HCT116 (cell line): Measurements from ENCODE around the gene PRLR. TPM values are rescaled to one million over a fixed set of nuclear protein-coding genes. Genes with fewer than 3 reads are reported as not detected.

Experiments used
- ATAC-seq: fragments of 200-7000 bp; cut with Tn5 transposase; 2 replicates; pipeline ENCODE4 v1.9.1; 2020; ENCODE audit warnings: mild to moderate bottlenecking, moderate library complexity
- BruUV-seq: library from RNA; stranded (reverse); fragments of 400-500 nt; replicated peaks from 2 replicates; lab custom pipeline; 2021; lab: Mats Ljungman, UMichigan
- CTCF ChIA-PET: fragments of 300-600 bp; sonication (Branson Sonifier 250); formaldehyde crosslinking; loops from one replicate; lab custom pipeline; 2021; ENCODE audit warnings: antibody characterized with exemption; lab: Charles Lee
- POLR2A ChIA-PET: fragments of 300-600, 350-600 bp; sonication (Branson Sonifier 250); formaldehyde crosslinking; loops from one replicate; lab custom pipeline; 2021; ENCODE audit warnings: antibody characterized with exemption; lab: Charles Lee
- RAD21 ChIA-PET, 2 experiments: fragments of 300-600 bp; sonication (Branson Sonifier 250); formaldehyde crosslinking; loops; one replicate each; lab custom pipeline; 2023; ENCODE audit warnings: low total read pairs in 2 of 2; ENCODE audit not compliant: uncharacterized antibody in 2 of 2, unreplicated experiment in 2 of 2, low non-redundant PET in 1 of 2; lab: Charles Lee
- DNase-seq: peaks from one replicate; pipeline ENCODE4 v3.0.0-alpha.2; 2010; ENCODE audit warnings: low read depth, low spot score
- H2AFZ ChIP-seq: fragments of 200-600 bp; shearing (Covaris generic), sonication (generic); 2 replicates; pipeline ENCODE4 v1.6.1; 2017; ENCODE audit warnings: low read depth, mixed run types, mixed read lengths, antibody characterized with exemption, low read length; ENCODE audit not compliant: poor library complexity, severe bottlenecking
- H3K27ac ChIP-seq: 2 replicates; pipeline ENCODE4 v1.5.1; 2012; ENCODE audit warnings: low read depth, low read length
- H3K27me3 ChIP-seq: fragments of 200-600 bp; sonication (generic); 2 replicates; pipeline ENCODE4 v1.6.1; 2016; ENCODE audit warnings: mixed run types, low read length, mixed read lengths; ENCODE audit not compliant: insufficient read depth
- H3K36me3 ChIP-seq, 2 experiments: fragments of 200-500 bp in 1 of 2; fragments of 200-600 bp in 1 of 2; sonication (Bioruptor generic) in 1 of 2; sonication (generic) in 1 of 2; 2 replicates each; pipeline versions ENCODE4 v1.5.1 to v1.6.1; 2014 to 2016; ENCODE audit warnings: low read length in 2 of 2, inconsistent platforms in 1 of 2, mixed read lengths in 1 of 2, mixed run types in 1 of 2; ENCODE audit not compliant: insufficient read depth in 2 of 2, control insufficient read depth in 1 of 2
- H3K4me1 ChIP-seq, 2 experiments: fragments of 200-600 bp in 1 of 2; sonication (generic) in 1 of 2; 2 replicates each; pipeline versions ENCODE4 v1.5.1 to v1.6.1; 2012 to 2017; ENCODE audit warnings: low read length in 2 of 2, inconsistent platforms in 1 of 2, mild to moderate bottlenecking in 1 of 2, mixed read lengths in 1 of 2, mixed run types in 1 of 2, moderate library complexity in 1 of 2; ENCODE audit not compliant: insufficient read depth in 2 of 2, control insufficient read depth in 1 of 2
- H3K4me2 ChIP-seq: fragments of 200-600 bp; sonication (generic); 2 replicates; pipeline ENCODE4 v1.6.1; 2017; ENCODE audit warnings: mixed run types, low read length, mixed read lengths
- H3K4me3 ChIP-seq, 2 experiments: fragments of 200-600 bp in 1 of 2; sonication (generic) in 1 of 2; replicated peaks in 1 of 2; 2 replicates each; pipeline ENCODE4 v1.5.1; 2011 to 2016; ENCODE audit warnings: low read length in 2 of 2, control low read depth in 1 of 2, low read depth in 1 of 2, mild to moderate bottlenecking in 1 of 2, mixed read lengths in 1 of 2, mixed run types in 1 of 2
- H3K79me2 ChIP-seq: fragments of 200-600 bp; sonication (generic); 2 replicates; pipeline ENCODE4 v1.6.1; 2017; ENCODE audit warnings: mild to moderate bottlenecking, mixed run types, low read length, moderate library complexity, mixed read lengths; ENCODE audit not compliant: insufficient read depth
- H3K9ac ChIP-seq: fragments of 200-600 bp; sonication (generic); 2 replicates; pipeline ENCODE4 v1.6.1; 2016; ENCODE audit warnings: low read length, mixed read lengths
- H3K9me2 ChIP-seq: fragments of 200-600 bp; sonication (generic), shearing (Covaris generic); 2 replicates; pipeline ENCODE4 v1.6.1; 2017; ENCODE audit warnings: mixed run types, mild to moderate bottlenecking, moderate library complexity; ENCODE audit not compliant: insufficient read depth
- H3K9me3 ChIP-seq, 2 experiments: fragments of 200-500 bp in 1 of 2; fragments of 200-600 bp in 1 of 2; sonication (Bioruptor generic) in 1 of 2; sonication (generic) in 1 of 2; 2 replicates each; pipeline ENCODE4 v1.6.1; 2014 to 2017; ENCODE audit warnings: low read length in 2 of 2, mixed read lengths in 2 of 2, inconsistent platforms in 1 of 2, low read depth in 1 of 2, mild to moderate bottlenecking in 1 of 2, mixed run types in 1 of 2, moderate library complexity in 1 of 2; ENCODE audit not compliant: control insufficient read depth in 1 of 2, insufficient read depth in 1 of 2
- H4K20me1 ChIP-seq: fragments of 200-600 bp; sonication (generic), shearing (Covaris generic); 2 replicates; pipeline ENCODE4 v1.6.1; 2017; ENCODE audit warnings: mixed run types, mild to moderate bottlenecking, moderate library complexity; ENCODE audit not compliant: insufficient read depth
- CBX3 ChIP-seq: IDR thresholded peaks from 2 replicates; pipeline ENCODE4 v1.6.1; 2012; ENCODE audit warnings: low read depth
- CEBPB ChIP-seq: IDR thresholded peaks from 2 replicates; pipeline ENCODE4 v1.6.1; 2012; ENCODE audit warnings: low read depth
- EGR1 ChIP-seq: IDR thresholded peaks from 2 replicates; pipeline ENCODE4 v1.6.1; 2012; ENCODE audit warnings: low read depth
- ELF1 ChIP-seq: IDR thresholded peaks from 2 replicates; pipeline ENCODE4 v1.6.1; 2012; ENCODE audit warnings: low read depth, borderline replicate concordance
- EZH2 ChIP-seq: fragments of 200-600 bp; sonication (generic); IDR thresholded peaks from 2 replicates; pipeline ENCODE4 v1.6.1; 2017; ENCODE audit warnings: antibody characterized with exemption, mixed run types
- FOSL1 ChIP-seq: IDR thresholded peaks from 2 replicates; pipeline ENCODE4 v1.6.1; 2012; ENCODE audit warnings: low read depth
- JUND ChIP-seq: IDR thresholded peaks from 2 replicates; pipeline ENCODE4 v1.6.1; 2012
- SIN3A ChIP-seq: IDR thresholded peaks from 2 replicates; pipeline ENCODE4 v1.6.1; 2012; ENCODE audit warnings: low read depth
- SP1 ChIP-seq: IDR thresholded peaks from 2 replicates; pipeline ENCODE4 v1.6.1; 2012; ENCODE audit warnings: low read depth
- TCF7L2 ChIP-seq: IDR thresholded peaks from 2 replicates; pipeline ENCODE4 v1.7.0; 2011; ENCODE audit warnings: borderline replicate concordance, inconsistent platforms; ENCODE audit not compliant: insufficient read depth, insufficient read length; ENCODE audit errors: extremely low read depth
- YY1 ChIP-seq: IDR thresholded peaks from 2 replicates; pipeline ENCODE4 v1.6.1; 2011; ENCODE audit warnings: low read length, low read depth, moderate library complexity, mild to moderate bottlenecking; ENCODE audit not compliant: insufficient replicate concordance; ENCODE audit errors: extremely low read depth
- ZNF274 ChIP-seq: fragments of 200-500 bp; sonication (Bioruptor generic); IDR thresholded peaks from 2 replicates; pipeline ENCODE4 v1.6.1; 2014; ENCODE audit warnings: mild to moderate bottlenecking, low read depth, low read length, inconsistent platforms
- intact Hi-C: fragments of 100-400 bp; cut with micrococcal nuclease; formaldehyde crosslinking; loops from 2 replicates; pipeline ENCODE4 v1.10.0; 2022
- total RNA-seq: library from RNA; stranded (reverse); gene quantifications from one replicate; pipeline ENCODE4 v1.2.1, GENCODE V29; 2021; ENCODE audit not compliant: unreplicated experiment
- TF ChIP-seq, protein P1 (sequence below), 3 experiments: fragments of 200-600 bp in 1 of 3; sonication (generic) in 1 of 3; IDR thresholded peaks in 2 of 3; conservative IDR thresholded peaks in 1 of 3; 2 replicates each; pipeline ENCODE4 v1.5.1; 2012 to 2017; ENCODE audit warnings: low read depth in 2 of 3, low read length in 2 of 3, antibody characterized with exemption in 1 of 3, borderline replicate concordance in 1 of 3, control low read depth in 1 of 3, mild to moderate bottlenecking in 1 of 3, mixed read lengths in 1 of 3, mixed run types in 1 of 3, moderate library complexity in 1 of 3; ENCODE audit not compliant: insufficient read depth in 1 of 3
- TF ChIP-seq, protein P2 (sequence below): IDR thresholded peaks from 2 replicates; pipeline ENCODE4 v1.6.1; 2012; ENCODE audit warnings: low read depth
- TF ChIP-seq, protein P3 (sequence below): IDR thresholded peaks from 2 replicates; pipeline ENCODE4 v1.6.1; 2012
- TF ChIP-seq, protein P4 (sequence below): IDR thresholded peaks from 2 replicates; pipeline ENCODE4 v1.6.1; 2012
- TF ChIP-seq, protein P5 (sequence below): IDR thresholded peaks from 2 replicates; pipeline ENCODE4 v1.6.1; 2011; ENCODE audit warnings: mild to moderate bottlenecking, low read length, moderate library complexity; ENCODE audit not compliant: insufficient replicate concordance; ENCODE audit errors: extremely low read depth

Gene PRLR
- total RNA-seq, 1 experiment from 2014 or later: 0.10 TPM

DNA sequence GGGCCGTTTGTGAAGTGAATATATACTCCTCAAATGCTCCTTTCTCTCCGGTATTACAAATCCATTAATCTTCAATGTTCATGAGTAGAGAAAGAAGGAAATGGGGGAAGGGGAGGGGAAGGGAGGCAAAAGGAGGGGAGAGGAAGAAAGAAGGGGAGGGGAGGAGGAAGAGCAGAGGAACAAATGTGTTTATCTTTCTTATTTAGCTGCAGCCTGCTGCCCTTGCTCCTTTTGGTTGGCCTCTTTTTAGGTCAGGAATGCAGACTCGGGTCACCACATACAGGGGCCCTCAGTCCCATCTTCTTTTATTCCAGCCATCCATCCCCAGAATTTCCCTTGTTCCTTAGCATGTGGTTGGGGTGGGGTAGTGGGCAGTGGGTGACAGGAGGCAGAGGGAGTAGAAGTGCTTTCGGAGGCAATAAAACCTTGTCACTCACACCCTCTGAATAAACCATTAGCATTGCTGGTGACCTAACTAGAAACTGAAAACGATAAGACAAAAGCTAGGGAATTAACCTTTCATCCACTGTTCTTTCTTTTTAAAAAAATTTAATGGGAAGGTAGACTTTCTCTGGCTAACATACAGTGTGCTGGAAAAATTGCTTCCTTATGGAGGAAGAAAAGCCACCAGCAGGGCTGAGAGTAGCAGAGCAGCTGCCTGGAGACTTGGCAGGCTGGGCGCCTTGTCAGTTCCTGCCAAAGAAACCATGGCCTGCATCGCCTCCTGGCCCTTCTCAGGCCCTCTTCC lies 16.8 kb upstream of the PRLR start (continued):
- TF ChIP-seq, protein P1, sequence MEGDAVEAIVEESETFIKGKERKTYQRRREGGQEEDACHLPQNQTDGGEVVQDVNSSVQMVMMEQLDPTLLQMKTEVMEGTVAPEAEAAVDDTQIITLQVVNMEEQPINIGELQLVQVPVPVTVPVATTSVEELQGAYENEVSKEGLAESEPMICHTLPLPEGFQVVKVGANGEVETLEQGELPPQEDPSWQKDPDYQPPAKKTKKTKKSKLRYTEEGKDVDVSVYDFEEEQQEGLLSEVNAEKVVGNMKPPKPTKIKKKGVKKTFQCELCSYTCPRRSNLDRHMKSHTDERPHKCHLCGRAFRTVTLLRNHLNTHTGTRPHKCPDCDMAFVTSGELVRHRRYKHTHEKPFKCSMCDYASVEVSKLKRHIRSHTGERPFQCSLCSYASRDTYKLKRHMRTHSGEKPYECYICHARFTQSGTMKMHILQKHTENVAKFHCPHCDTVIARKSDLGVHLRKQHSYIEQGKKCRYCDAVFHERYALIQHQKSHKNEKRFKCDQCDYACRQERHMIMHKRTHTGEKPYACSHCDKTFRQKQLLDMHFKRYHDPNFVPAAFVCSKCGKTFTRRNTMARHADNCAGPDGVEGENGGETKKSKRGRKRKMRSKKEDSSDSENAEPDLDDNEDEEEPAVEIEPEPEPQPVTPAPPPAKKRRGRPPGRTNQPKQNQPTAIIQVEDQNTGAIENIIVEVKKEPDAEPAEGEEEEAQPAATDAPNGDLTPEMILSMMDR (IDR thresholded peaks at IDR 0.05 in 2 of 3, conservative IDR thresholded peaks at IDR 0.05 in 1 of 3; ENCODE audit: borderline replicate concordance in 1 of 3, insufficient read depth in 1 of 3, low read depth in 2 of 3, low read length in 2 of 3): no peak

DNA sequence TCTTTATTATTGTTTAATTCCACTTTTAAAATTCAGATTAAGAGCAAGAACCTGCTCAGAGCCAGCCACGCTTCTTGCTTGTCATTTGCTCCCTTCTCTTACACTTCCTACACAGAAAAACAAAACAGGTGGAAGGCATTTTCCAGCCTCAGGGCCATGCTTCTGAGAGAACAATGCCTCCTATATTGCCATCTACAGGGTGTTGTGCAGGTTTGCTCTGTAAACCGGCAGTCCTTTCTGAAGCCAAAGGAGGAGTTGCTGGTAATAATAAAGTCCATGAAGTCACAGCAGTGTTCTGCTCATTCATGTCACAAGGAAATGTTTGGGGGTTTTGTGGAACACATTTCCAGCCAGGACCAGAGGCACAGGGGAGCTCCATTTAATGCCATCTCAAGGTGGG lies 16.1 kb upstream of the PRLR start:
- peak; percentile 49; the same call in 1 of the 2 replicates for ATAC-seq
- Histone ChIP-seq H3K9ac (no peak overlapping the region), H3K27me3 (peaks cover 6% of the 10 kb centered on the region), H3K4me3 (no peak overlapping the region), H3K4me2 (no peak overlapping the region), H3K9me2 (no peaks in the 10 kb centered on the region), H2AFZ (no peak overlapping the region), H3K79me2 (no peaks in the 10 kb centered on the region), H3K9me3 (no peaks in the 10 kb centered on the region), H3K4me1 (no peaks in the 10 kb centered on the region), H4K20me1 (no peaks in the 10 kb centered on the region), H3K27ac (no peak overlapping the region), H3K36me3 (no peaks in the 10 kb centered on the region)
- ChIA-PET POLR2A (no interaction called here), RAD21 (no interaction called here), CTCF (no interaction called here)
- intact Hi-C loops: no loop called here
- DNase-seq: no peak
- BruUV-seq: no TSS peak
- TF ChIP-seq, protein P2, sequence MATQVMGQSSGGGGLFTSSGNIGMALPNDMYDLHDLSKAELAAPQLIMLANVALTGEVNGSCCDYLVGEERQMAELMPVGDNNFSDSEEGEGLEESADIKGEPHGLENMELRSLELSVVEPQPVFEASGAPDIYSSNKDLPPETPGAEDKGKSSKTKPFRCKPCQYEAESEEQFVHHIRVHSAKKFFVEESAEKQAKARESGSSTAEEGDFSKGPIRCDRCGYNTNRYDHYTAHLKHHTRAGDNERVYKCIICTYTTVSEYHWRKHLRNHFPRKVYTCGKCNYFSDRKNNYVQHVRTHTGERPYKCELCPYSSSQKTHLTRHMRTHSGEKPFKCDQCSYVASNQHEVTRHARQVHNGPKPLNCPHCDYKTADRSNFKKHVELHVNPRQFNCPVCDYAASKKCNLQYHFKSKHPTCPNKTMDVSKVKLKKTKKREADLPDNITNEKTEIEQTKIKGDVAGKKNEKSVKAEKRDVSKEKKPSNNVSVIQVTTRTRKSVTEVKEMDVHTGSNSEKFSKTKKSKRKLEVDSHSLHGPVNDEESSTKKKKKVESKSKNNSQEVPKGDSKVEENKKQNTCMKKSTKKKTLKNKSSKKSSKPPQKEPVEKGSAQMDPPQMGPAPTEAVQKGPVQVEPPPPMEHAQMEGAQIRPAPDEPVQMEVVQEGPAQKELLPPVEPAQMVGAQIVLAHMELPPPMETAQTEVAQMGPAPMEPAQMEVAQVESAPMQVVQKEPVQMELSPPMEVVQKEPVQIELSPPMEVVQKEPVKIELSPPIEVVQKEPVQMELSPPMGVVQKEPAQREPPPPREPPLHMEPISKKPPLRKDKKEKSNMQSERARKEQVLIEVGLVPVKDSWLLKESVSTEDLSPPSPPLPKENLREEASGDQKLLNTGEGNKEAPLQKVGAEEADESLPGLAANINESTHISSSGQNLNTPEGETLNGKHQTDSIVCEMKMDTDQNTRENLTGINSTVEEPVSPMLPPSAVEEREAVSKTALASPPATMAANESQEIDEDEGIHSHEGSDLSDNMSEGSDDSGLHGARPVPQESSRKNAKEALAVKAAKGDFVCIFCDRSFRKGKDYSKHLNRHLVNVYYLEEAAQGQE: no peak
- no peak for TF ChIP-seq EZH2
- no peak for TF ChIP-seq JUND
- no peak for TF ChIP-seq FOSL1
- TF ChIP-seq, protein P3, sequence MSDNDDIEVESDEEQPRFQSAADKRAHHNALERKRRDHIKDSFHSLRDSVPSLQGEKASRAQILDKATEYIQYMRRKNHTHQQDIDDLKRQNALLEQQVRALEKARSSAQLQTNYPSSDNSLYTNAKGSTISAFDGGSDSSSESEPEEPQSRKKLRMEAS: no peak
- no peak for TF ChIP-seq TCF7L2
- no peak for TF ChIP-seq CBX3
- TF ChIP-seq, protein P4, sequence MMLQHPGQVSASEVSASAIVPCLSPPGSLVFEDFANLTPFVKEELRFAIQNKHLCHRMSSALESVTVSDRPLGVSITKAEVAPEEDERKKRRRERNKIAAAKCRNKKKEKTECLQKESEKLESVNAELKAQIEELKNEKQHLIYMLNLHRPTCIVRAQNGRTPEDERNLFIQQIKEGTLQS: no peak
- no peak for TF ChIP-seq ZNF274
- no peak for TF ChIP-seq SIN3A
- TF ChIP-seq, protein P5, sequence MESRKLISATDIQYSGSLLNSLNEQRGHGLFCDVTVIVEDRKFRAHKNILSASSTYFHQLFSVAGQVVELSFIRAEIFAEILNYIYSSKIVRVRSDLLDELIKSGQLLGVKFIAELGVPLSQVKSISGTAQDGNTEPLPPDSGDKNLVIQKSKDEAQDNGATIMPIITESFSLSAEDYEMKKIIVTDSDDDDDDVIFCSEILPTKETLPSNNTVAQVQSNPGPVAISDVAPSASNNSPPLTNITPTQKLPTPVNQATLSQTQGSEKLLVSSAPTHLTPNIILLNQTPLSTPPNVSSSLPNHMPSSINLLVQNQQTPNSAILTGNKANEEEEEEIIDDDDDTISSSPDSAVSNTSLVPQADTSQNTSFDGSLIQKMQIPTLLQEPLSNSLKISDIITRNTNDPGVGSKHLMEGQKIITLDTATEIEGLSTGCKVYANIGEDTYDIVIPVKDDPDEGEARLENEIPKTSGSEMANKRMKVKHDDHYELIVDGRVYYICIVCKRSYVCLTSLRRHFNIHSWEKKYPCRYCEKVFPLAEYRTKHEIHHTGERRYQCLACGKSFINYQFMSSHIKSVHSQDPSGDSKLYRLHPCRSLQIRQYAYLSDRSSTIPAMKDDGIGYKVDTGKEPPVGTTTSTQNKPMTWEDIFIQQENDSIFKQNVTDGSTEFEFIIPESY: no peak
- no peak for TF ChIP-seq CEBPB
- TF ChIP-seq SP1: no peak
- TF ChIP-seq YY1: no peak
- TF ChIP-seq ELF1: no peak
- TF ChIP-seq EGR1: no peak
